Stimulated activated CD8-positive, alpha-beta memory T cell treated with anti-CD3 and anti-CD28 coated beads, Interleukin-7, amount 100 ng/mL, for 1 hour (primary cell): ENCODE data around the gene GNAT2.

Source experiments
- DNase-seq, 2 donors: peaks; one replicate each; pipeline ENCODE4 v3.0.0-alpha.2; 2020; ENCODE audit warnings: low read depth in 2 of 2

The GNAT2 gene

DNA sequence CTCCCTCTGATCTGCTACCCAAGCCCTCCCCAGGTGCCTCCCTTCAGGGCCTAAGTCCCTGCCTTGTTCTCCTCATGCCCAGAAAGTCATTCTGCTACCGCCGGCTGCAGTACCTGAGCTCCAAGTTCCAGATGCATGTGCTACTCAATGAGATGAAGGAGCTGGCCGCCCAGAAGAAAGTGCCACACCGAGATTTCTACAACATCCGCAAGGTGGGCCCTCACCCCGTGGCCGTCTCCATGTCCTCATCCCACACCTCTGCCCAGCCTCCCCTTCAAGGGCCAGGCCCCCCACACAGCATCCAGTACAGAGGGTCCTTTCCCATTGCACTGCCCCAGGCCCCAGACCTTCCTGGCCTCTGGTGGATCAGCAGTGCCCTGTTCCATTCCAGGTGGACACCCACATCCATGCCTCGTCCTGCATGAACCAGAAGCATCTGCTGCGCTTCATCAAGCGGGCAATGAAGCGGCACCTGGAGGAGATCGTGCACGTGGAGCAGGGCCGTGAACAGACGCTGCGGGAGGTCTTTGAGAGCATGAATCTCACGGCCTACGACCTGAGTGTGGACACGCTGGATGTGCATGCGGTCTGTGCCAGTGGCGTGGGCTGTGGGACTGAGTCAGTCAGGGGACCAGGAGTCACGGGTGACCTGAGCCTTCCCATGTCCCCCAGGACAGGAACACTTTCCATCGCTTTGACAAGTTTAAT lies 8.4 kb upstream of the GNAT2 start:
- no peak for DNase-seq

DNA sequence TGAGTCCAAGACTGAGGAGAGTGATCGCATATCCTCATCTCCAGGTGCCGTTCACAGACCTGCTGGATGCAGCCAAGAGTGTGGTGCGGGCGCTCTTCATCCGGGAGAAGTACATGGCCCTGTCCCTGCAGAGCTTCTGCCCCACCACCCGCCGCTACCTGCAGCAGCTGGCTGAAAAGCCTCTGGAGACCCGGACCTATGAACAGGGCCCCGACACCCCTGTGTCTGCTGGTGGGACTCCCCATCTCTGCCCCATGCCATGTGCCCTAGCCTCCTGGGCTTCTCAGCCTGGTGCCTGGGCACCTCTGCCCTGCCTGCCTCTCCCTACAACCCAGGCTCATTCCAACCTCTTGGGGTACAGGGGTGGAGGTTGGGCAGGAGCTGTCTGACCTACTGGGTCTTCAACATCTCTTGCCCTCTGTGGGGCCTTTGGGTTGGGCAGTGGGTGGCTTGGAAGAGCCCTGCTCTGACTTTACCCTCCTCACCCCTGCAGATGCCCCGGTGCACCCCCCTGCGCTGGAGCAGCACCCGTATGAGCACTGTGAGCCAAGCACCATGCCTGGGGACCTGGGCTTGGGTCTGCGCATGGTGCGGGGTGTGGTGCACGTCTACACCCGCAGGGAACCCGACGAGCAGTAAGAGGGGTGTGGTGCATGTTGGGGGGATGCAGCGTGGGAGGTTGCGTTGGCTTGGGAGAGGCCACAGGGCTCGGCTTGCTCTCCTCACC lies 7.4 kb upstream of the GNAT2 start:
- no peak for DNase-seq

DNA sequence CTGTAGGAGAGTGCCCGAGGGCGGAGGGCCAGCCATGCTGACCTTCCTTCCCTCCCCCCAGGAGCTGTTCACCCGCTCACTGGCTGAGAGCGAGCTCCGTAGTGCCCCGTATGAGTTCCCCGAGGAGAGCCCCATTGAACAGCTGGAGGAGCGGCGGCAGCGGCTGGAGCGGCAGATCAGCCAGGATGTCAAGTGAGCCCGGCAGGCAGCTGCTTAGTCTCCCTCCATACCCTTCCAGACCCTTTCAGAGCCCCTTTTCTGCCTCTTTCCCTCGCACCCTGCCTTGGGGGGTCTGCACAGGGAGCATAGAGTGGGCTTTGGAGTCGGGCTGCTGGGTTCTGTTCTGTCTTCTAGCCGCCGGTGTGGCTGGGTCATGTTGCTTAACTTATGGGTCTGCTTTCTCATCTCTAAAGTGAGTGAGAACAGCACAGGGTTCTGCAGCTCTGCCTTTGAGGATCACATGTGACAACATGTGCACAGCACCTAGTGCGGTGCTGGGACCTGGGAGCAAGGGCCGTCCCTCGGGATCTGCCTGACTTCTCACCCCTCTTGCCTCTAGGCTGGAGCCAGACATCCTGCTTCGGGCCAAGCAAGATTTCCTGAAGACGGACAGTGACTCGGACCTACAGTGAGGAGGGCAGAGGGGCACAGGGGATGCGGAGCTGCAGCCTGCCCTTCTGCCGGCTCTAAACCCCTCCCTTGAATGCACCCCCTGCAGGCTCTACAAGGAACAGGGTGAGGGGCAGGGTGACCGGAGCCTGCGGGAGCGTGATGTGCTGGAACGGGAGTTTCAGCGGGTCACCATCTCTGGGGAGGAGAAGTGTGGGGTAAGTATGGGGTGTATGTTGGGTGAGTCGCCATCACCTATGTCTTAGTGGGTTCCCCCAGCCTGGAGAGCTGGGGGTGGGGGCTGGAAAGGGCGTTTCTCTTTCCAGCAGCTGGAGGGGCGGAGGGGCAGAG lies 6.5 kb upstream of the GNAT2 start:
- DNase-seq: no peak

DNA sequence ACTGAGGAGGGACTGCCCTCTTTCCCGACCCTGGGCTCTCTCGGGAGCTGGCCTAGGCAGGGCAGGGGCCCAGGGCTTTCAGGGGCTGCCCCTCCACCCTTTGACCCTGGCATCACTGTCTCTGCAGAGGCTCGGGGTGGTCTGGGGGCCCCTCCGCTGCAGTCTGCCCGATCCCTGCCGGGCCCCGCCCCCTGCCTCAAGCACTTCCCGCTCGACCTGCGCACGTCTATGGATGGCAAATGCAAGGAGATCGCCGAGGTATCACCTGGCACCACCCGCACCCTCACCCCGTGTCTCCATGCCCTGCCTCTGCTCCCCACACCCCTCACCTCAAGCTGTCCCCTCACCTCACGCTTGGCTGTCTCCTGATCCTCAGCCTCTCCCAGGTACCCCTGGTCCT lies 5.8 kb upstream of the GNAT2 start:
- no peak for DNase-seq

DNA sequence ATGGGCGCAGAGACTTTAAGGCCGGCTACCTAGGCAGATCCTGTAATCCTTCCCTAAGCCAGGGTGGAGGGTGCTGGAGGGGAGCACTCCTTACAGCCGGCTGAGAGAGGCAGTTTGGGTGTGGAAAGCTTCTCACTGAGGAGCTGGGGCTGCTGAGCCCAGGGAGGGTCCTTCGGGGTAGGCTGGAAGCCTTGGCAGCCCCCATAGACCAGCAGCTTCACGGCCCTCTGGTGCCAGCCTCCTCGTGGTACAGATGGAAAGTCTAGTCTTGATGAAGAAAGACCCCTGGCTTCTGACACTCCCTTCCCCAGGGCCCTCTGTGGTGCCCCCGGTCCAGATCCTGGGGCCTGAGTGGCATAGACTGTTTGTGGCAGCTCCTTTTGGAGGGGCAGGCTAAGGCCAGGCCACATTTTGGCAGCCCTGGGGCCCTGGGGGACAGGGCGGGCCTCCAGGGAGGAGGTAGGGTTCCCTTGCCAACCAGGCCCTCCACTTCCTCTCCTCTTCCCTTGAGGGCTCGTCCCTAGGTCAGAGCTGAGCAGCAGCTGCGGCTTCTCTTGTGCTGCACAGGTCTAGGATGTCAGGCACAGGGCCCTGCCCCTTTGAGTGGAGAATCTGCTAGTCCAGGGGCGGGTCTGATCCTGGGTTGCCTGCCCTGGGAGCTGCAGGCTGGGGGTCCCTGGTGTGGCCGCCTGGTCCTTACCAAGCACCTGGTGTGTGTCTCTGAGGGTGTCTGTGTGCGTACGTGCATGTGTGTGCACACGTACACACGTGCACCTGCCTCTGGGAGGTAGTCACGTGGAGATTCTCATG lies 5.0 kb upstream of the GNAT2 start:
- DNase-seq: no peak

DNA sequence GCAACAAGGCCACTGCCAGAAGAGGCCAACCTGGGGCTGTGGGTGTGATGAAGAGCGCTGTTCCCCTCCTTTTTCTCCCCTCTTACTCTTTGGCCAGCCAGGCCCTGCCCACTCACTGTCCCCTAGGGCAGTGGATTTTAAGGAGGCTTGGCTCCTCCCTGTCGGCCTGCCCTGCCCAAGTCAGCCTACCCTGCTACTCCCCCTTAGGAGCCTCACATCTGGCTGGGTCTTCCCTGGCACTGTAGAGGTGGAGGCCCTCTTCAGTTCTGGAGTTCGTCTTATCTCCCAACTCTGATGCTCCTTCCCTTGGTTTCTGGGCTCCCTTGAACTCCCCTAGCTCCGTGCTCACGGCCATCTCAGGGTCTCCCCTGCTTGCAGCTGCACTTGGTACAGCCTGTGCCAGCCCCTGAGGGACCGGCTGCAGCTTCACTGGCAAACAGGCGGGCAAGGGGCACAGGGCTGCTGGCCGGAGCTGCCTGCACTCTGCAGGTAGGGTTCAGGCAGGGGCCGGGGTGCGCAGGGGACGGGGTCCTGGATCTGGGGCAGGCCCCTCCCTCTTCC lies 4.3 kb upstream of the GNAT2 start:
- no peak for DNase-seq

DNA sequence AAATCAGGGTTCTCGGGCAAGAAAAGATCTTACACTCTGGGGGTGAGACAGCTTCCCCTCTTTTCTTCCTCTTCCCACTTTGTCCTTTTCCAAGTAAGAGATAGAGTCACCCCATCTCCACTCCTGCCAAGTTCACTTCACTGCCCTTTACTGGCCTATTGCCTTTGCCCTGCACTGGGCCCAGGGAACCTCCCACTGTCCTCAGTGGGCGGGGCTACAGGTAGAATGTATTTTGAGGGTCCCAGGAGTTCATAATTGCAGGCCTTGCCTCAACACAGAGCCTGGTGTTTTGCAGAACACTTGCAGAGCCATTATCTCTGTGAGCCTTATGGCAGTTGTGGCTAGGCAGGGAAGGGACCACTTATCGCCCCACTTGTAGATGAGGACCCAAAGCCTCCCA lies 3.5 kb upstream of the GNAT2 start:
- no peak for DNase-seq

DNA sequence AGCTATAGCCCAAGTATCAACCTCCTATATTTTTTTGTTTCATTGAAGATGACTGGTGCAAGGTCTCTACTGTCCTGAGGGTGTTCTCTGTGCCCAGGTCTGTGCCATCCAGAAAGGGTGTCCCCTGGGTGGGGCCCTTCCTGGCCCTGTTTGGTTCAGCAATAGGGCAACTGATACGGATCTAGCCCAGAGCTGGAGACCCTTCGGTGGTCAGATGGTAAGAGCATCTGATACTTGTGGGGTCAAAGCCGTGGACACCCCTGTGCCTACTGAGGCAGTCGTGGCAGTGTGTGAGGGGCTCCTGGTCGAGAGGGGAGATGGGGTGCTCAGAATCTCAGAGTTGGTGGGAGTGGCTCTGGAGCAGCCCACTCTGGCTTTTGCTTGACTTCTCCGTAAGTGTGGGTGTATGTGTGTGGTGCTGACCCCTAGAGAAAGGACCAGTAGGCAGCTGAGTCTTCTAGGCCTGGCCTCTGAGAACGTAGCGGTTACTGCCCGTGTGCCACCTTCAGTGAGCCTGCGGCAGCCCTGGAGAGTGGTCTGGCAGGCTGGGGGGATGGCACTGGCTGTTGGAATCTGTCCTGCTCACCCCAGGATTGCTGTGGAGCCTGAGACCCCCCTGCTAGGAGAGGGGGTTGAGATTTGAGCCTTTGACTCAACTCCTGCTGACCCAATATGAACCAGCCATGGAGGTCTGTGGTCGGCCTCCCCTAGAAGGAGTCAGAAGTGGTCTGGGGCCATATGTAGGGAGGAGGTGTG lies 2.9 kb upstream of the GNAT2 start:
- DNase-seq: no peak

DNA sequence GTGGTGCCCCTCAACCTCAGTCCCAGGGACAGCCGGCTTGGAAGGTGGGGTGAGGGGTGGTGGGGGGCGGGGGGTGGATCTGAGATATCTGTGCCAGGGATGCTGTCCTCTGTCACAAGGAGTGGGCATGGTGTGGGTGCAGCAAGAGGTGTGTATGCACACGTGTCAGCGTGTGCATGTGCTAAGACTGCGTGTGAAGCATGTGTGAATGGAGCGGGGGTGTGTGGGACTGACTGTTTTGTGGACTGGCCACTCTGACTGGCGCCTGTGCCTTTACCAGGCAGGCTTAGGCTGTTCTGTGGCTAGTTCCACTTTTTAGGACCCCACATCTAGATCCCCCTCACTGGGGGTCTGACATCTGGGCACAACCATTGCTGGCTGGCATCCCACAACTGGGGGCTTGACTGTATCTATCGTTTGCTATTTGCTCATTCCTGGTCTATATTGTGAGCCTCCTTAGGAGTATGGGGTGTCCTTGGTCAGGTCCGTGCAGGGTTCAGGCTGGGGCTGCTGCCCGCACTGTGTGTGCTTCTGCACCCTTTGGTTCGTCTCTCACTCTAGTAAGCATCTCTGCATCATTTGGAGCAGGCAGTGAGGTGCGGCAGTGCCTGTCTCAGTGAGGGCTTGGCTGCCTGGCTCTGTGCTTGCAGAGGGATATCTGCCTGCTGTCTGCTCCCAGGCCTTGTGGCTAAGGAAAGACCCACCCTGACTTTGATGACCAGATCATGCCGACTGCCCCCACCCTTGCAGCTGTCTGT lies 2.1 kb upstream of the GNAT2 start:
- DNase-seq: no peak

DNA sequence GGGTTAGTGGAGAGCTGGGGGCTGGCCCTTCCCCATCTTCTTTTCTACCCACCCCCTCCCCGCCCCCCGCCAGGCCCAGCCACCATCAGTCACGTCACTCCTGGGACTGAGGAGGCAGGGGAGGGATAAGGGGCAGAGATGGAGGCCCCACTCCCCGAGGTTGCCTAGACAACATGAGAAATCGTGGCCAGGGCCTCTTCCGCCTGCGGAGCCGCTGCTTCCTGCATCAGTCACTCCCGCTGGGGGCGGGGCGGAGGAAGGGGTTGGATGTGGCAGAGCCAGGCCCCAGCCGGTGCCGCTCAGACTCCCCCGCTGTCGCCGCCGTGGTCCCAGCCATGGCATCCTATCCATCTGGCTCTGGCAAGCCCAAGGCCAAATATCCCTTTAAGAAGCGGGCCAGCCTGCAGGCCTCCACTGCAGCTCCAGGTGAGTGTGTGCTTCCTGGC lies 1.4 kb upstream of the GNAT2 start:
- DNase-seq: peak; percentile 86 to 90

DNA sequence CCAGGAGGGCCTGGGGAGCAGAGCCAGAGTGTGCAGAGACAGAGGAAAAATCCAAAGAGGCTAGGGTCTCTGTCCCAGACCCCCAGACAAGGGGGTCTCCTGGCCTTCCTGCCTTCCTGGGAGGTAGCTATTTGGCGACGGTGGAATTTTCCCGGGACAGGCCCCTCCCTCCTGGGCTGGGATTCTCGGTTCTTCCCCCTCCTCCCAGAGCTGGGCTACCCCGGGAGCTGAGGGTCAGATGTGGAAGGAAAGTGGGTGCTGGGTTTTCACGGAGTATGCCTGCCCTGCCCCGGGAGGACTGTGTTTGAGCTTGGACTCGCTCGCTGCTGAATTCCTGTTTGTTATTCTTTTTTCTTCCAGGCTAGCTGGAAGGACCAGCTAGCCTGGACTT lies 980 bp upstream of the GNAT2 start:
- no peak for DNase-seq

DNA sequence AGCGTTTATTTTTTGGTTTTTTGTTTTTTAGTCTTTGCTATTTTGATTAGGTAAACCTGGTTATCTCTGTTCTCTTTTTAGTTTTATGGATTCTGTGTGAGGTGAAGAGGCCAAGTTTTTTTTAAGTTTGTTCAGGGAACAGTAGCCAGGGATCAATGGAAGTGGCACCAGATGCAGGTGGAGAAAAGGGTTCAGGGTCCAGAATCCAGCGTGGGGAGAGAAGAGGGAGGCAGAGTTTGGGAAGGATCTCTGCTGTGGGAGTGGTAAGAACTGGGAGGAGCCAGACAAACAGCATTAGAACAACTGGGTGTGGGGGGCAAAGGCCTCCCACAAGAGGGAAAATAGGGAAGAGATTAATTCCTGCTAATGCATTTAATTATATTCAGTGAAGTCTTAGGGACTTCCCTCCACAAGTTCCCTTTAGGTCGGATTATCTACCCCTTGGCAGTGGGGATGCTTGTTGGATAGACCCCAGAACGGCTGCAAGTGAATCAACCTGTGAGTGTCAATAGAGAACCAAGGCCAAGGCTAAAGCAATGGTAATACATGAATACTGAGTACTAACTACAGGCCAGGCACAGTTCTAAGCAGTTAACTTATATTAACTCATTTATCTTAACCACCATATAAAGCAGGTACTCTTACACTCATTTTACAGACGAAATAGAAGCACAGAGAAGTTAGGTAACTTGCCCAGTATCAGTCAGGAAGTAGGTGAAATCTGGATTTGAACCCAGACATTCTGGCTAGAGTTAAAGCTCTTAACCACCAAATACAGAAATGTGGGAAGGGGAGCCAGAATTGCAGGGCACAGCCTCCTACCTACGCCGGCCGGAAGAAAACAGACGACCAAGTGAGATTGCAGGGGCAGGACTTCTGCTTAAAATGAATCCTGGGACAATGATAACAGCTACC lies 498 bp downstream of the GNAT2 start:
- DNase-seq: no peak

DNA sequence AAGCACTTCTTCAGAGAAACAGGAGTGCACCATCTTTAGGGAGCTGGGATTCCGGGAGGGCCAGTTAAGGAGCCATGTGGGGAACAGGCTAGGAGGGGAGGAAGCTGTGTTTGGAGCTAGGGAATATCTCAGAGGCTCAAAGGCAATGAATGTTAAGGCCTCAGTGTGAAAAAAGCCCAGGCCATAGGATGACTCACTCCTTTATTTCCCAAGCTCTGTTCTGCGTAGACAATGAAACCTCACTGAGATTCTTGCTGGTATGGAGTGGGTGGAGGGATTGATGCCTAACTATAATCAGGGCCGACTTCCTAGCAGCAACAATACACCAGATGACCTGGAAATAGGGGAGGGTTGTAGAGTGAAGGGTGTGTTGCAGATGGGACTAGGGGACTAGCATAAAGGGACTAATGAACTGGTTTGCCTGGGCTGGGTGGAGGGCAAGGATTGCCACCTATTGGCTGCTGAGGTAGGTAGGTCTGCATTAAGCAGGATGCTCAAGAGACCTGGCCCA lies 2.1 kb downstream of the GNAT2 start:
- no peak for DNase-seq

DNA sequence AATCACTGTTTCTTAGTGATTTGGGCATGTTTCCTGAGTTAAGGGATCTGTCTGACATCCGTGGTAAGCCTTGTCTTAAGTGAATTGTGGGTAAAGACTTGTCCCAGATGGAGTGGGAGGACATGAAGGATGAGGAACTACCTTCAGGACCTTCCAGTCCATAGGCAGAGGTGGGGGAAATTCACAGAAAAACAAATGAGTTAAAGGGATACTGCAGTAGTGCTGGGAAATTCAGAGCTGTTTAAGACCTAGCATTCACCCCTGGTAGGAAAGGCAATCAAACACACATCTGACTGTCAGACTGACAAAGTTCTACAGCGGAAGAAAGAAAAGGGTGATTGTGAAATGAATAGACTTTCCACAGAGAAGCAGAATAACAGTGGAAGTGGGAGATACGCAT lies 3.0 kb downstream of the GNAT2 start:
- no peak for DNase-seq

DNA sequence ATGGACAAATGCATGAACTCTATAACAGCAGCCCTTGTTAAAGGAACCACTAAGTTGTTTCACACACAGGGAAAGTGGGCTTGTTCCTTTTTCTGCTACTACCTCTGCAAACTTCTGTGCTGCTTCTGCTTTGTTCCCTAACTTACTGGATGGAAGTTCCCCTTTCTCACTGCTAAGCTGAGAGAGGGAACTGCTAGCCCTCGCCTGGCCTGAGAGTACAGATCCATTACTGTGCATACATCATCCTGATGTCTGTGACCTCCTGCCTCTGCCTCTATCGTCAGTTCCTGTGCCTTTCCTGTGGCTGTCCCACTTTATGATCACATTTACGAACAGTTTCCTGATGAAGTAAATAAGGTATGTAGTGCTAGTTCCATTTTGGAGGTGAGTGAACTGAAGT lies 3.5 kb downstream of the GNAT2 start:
- no peak for DNase-seq

DNA sequence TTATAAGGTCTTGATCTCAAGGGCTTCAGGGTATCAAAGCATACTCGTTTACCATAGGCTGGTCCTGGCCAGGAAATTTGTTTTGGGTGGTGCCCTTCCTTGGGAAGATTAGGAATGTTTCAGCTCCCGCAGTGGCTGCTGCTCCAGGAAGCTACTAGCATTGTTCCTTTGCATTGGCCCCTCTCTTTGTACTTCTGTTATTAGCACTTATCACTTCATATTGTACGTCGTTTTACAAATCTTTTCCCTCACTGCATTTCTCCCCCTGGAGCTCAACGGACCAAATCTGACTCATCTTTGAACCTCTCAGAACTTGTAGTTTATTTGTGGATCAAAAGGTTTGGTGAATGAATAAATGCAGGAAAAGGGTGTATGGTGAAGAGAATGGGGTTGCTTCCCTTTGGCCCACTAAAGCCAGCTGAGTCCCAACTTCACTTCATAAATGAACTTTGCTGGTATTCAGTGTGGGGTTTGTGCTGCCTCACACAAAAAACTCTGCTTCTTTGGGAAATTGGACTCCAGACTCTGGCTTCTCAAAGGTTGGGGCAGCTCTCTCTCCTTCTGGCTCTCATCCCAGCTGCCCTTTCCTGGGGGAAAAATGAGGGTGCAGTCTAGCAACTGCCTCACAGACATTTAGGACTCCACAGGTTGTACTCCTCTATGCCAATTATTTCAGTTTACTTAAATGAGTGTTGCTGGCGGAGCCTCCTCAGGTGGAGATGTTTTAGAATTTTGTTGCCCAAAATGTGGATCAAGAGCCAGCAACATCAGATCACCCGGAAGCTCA lies 5.9 kb downstream of the GNAT2 start:
- DNase-seq: no peak

DNA sequence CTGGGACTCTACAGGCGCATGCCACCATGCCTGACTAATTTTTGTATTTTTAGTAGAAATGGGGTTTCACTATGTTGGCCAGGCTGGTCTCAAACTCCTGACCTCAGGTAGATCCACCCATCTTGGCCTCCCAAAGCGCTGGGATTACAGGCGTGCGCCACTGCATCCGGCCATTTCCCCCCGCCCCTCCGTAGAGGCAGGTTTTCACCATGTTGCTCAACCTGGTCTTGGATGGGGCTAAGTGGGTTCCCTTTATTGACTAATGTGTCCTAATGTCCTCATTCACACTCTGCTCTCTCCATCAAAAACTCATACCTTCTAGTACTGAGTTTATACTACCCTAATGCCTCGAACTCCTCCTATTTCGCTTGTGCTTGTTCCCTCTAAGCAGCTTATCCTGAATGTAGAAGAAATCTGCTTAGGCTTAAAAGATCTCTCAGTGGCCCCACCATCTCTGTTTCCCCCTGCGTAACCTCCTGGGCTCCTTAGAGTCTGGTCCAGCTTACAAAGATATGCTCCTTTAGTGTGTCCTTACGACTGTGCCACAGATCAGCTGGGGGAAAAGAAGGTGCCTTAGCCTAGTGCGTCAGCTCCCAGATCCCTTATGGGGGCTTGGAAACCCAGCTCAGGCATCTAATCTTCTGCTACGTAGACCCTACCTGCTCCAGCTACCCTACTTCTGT lies 8.0 kb downstream of the GNAT2 start:
- no peak for DNase-seq
